ENCODE results near the gene HRG.

Gene HRG

DNA sequence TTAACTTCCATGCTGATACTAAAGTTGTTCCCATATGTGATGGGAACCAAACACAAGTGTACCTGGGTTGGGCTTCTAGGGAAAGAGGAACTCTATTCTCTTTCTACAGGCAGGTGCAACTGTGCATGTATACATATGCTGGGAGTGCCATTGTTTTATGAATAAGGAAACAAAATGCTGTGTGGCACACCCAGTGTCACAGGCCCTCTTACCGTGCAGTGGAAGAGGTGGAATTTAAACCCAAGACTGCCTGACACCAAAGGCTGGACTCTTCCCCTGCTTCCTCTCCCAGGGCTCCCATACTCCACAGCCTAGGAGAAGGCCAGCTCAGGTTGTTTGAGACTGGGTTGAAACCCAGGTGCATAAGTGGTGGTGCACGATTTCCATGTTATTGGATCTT lies 27.6 kb upstream of the HRG start:
- DNase-seq (ENCODE audit: low spot score): no peak

DNA sequence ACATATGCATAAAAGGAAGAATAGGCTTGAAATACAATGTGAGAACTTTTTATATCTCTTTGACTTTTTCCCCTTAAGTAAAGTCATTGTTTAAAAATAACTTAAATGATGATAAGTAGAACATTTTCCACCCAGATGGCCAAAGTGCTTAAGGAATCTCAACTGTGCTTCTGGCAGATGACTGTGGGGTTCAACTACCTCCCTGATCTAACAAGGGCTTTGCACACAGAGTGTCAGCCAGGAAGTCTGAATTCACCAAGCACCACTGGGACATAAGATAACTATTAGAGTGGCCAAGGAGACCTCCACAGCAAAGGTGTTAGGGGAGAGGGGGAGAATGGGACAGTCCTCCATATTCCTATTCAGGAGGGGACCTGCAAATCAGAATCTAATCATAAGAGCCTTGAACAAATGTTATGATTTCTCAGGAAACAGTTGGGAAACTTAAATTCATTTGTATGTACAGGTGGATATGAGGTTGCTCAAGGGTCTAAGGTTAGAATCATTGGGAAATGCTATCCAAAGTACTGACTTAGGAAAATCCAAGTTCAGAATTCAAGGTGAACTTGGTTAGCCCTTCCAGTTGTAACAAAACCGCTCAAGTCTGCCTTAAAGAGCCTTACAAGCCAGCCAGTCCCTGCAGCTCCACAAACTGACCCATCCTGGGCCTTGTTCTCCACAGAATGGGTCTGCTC lies 25.9 kb upstream of the HRG start, which contains the start of gene FETUB:
Gene FETUB, plus strand, starts transcription at position 622 of the 695 bp plus-strand sequence. Its CDS starts 62 bp downstream, at position 684.
- DNase-seq (ENCODE audit: low spot score): no peak

DNA sequence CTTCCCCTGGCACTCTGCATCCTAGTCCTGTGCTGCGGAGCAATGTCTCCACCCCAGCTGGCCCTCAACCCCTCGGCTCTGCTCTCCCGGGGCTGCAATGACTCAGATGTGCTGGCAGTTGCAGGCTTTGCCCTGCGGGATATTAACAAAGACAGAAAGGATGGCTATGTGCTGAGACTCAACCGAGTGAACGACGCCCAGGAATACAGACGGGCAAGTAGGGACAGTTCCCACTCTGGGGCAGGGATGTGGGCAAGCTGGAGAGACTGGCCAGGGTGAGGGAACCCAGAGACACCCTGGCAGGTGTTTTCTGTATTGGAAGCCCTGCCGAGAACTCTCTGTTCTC lies 25.4 kb upstream of the HRG start:
- no peak for DNase-seq (ENCODE audit: low spot score)

DNA sequence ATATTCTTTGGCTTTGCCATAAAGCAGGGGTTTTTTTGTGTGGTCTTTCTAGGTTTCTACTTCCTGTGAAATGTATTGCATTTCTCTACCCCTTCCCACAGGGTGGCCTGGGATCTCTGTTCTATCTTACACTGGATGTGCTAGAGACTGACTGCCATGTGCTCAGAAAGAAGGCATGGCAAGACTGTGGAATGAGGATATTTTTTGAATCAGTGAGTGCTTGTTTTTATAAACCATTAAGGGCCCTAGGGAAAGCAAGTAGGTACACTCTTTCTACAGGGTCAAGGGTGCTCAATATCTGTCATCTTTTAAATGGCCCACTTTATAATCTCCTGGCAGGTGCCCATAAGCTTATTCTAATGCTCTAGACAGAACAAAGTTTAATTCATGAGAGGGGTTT lies 24.9 kb upstream of the HRG start:
- no peak for DNase-seq (ENCODE audit: low spot score)

DNA sequence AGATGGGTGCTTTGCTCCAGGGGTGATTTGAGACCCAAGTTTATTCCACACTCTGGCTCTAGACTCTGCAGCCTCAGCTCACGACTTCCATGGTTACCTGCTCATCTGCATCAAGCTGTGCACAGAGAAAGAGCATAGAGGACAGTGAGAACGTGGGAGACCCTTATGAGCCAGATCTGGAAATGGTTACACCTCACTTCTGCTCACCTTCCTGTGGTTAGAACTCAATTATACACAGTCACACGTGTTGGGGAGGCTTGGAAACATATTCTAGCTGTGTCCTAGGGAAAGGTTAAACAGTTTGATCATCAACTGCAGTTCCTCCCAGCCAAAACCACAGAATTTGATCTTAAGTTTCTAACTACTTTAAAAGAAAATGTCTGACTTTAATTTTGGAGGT lies 23.8 kb upstream of the HRG start:
- DNase-seq (ENCODE audit: low spot score): no peak

DNA sequence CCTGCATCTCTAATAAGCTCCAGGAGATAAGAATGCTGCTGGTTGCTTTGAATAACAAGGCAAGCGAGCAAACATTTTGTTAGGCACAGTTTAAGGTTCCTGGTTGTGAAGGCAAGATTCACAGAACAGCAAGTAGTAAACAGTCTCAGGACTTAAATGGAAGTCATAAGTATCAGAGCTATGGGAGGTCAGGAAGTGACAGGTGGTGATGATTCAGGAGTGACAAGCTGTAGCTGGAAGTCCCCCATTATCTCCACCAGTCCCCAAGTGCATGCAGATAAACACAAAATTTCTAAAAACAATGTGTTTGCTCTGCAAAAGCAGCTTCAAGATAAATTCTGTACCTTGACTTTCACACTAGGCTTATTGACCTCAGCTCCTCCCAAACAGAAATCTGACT lies 22.3 kb upstream of the HRG start:
- DNase-seq (ENCODE audit: low spot score): peak; percentile 30

DNA sequence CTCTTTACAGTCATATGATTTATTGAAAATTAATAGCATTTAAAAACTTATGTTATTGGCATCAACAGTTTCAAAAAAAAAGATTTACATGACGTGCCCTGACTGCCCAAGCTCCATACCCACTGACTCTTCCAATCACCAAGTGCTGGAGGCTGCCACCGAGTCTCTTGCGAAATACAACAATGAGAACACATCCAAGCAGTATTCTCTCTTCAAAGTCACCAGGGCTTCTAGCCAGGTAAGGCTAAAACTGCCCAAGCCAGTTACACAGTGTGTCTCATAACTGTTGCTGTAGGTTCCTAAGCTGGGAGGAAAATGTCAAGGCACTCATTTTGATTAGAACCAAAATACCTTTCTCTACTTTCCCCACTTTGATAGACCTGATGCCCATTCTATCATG lies 21.1 kb upstream of the HRG start:
- DNase-seq (ENCODE audit: low spot score): no peak

DNA sequence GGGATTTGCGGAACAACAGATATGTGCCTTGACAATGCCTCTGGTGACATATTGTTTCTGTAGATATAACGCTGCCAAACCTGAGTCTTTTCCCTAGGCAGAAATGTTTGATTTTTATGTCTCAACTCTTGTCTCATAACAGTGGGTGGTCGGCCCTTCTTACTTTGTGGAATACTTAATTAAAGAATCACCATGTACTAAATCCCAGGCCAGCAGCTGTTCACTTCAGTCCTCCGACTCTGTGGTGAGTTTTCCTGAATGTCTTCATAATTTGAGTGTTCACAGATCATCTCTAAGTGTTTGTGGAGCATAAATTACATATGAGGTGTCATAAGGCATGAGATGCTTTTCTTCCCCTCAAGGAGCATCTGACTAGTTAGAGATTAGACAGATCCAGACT lies 19.7 kb upstream of the HRG start:
- no peak for DNase-seq (ENCODE audit: low spot score)

DNA sequence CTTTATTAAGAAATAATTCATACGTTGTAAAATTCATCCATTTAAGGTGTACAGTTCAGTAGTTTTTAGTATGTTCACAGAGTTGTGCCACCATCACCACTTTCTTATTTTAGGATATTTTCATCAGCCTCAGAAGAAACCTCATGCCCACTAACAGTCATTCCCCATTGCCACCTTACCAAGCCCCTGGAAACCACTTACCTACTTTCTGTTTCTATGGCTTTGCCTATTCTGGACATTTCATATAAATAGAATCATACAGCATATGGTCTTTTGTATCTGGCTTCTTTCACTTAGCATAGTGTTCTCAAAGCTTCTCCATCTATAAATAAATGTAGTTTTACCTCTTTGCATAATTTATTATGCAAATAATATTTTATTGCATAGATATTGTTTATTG lies 19.0 kb upstream of the HRG start:
- no peak for DNase-seq (ENCODE audit: low spot score)

DNA sequence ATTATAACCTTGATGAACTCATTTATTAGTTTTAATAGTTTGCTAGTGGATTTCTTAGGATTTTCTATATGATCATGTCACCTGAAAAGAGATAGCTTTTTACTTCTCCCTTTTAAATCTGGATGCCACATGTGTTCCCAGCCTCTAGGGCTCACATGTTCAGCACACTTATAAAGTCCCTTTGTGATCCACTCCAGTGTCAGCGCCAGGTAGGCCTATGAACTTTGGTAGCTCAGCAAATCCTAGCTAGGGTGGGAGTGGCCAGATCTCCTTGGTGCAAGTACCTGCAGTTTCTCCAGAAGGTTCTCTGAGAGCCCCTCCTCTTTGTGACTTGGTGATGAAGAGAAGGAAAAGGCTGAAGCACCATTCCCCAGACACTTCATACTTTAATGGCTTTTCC lies 17.0 kb upstream of the HRG start:
- DNase-seq (ENCODE audit: low spot score): no peak

DNA sequence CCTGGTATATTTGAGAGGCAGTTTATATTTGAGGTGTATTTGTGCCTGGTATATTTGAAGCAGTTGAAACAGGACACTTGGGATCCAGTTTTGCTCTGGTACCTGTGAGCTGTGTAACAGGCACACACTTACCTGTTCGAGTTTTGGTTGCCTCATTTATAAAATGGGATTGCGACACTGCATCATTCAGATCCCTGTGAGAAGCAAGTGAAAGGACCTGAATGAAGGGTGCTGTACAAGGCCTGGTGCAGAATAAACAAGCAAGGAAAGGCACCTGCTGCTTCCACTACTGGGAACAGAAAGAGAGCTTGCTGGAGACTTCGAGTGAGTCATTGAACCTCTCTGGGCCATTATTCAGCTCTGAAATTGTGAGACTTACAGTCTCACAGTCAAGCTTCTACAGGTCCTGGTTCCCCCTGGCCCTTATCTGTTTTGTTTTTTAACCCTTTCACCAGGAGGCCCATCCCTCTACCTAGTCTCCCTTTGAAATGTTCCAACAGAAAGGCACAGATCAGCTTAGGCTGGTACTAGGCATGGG lies 14.1 kb upstream of the HRG start:
- DNase-seq (ENCODE audit: low spot score): no peak

DNA sequence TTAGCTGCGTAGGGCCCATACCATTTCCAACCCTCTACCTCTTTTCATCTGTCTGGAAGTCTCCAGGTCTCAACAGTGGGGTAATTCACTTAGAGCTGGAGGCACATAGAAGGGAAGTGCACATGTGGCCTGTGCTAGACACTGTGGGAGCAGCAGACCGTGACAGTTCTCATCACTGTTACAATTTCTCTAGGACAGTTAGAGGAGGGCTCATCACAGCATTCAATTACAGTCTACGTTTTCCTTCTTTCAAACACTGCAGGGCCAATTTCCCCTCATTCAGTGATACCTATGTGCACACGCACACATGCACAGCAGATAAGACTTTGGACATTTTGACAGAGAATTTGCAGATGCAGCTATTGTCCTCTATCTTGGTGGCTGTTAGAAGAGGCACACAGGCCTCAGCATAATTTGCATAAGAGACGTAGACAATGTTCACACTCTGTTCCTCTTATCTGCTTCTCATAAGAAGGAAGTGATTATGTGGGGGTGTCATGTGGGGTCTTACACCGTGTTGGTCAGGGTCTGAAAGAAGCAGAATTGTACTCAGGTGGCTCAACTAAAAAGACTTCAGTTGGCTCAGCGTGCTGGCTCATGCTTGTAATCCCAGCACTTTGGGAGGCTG lies 12.6 kb upstream of the HRG start:
- DNase-seq (ENCODE audit: low spot score): no peak

DNA sequence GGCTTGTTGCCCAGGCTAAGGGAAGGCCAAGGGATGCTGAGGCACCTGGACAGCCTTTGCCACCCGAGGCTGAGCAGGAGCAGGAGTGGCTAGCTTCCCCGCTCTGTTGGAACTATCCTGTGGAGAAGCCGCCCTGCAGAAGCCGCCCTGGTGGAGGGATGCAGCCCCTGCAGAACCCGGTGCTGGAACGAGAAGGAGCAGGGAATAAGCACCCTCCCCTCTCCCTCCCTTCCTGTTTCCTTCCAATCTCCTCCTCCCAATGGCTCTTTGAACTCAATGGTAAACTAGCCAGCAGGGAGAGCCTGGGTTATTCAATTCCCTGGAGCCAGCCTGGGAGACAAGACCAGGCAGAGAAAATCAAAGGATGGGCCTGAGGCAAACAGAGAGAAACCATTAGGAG lies 11.8 kb upstream of the HRG start:
- DNase-seq (ENCODE audit: low spot score): no peak

DNA sequence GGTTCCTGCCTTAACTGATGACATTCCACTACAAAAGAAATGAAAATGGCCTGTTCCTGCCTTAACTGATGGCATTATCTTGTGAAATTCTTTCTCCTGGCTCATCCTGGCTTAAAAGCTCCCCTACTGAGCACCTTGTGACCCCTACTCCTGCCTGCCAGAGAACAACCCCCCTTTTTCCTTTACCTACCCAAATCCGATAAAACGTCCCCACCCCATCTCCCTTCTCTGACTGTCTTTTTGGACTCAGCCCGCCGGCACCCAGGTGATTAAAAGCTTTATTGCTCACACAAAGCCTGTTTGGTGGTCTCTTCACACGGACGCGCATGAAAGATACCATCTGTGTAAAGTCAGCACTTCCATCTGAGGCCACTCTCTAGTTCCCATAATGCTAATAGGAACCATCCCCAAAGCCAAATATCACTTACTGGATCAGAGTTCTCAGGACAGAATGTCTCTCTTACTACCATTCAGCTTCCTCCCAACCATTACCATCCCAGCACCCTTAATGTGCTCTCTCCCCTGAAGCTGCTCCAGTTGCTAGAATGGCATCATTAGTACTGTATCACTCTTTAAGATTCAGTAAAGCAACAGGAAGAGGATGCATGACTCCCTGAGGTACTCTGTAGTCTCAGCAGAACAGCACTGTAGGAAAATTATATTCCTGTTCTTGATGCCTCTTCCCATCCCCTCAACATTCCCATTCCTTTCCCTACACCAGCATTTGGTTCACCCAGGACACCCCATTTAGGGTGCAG lies 2.3 kb upstream of the HRG start:
- no peak for DNase-seq (ENCODE audit: low spot score)

DNA sequence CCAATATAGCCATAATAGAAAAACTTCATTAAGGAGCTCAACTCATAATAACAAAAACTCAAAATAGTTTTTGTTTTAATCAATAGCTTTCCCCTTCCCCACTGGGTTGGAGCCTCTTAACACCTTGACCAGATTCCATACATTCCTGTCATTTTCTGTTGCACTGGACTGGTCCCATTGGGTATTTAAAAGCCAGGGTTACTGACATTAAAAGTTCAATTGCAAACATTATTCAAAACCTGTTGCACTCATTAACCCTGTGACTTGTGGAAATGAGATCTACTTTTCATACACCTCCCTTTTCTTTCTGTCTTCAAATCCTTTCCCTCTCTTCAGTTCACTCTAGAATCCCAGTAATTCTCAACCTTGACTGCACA lies 1.7 kb upstream of the HRG start:
- no peak for DNase-seq (ENCODE audit: low spot score)

DNA sequence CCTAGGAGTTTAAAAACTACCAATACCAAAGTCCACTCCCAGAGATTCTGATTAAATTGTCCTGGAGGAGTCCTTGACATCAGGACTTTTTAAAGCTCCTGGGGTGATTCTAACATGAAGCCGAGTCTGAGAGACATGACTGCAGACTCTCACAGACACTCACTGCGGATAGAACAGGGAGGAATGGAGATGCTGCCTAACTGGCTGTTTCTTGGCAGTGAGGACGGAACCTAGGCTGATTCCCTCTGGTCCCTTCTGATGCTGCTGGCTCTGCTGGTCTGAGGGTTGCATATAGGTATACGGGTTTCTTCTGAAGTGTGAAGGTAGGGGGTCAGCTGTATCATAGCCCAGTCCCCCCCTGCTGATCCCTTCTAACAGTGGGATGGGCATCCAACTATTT lies 1.3 kb upstream of the HRG start:
- DNase-seq (ENCODE audit: low spot score): no peak

DNA sequence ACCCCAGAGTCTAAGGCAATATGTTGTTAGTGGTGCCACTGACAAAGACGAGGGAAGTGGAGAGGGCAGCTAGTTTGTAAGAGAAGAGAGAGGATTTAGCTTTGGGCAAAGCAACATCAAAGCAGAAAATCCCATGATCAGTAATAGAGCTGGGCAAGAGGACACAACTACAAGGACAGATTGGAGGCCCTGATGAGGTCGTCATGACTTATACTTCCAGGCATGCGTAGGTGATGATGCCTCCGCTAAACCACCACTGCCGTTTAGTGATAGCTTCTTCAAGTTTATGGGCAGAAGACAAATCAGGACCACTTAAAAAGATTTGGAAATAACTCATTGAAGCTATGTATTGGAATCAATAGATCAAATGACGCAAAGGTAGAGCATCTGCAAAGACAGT lies 2.6 kb downstream of the HRG start:
- DNase-seq (ENCODE audit: low spot score): no peak

DNA sequence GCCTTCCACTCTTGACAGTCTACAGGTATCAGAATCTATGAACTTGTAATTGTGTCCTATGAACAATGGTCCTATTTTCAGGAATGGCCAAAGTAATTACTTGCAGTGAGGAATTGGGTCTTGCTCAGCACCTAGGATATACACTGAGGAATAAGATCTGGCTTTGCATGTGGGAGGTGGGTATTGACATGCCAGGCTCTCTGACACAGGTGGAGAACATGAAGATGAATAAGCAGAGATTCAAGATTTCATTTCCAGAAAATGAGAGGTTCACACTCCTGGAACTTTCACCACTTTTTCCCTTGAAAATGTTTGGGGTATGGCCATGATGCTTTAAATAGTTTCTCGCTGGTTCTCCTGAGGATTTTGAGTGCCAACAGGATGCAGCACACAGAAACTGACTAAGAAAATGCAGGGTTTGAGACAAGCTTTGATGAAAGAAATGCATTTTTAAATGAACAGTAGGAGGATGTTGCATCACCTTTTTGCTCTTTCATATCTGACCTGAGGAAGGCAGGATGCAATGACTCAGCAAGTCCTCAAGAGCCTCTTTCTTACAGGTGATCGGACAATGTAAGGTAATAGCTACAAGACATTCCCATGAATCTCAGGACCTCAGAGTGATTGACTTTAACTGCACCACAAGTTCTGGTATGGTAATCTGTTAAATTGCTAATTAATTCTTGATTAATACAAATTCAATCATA lies 3.7 kb downstream of the HRG start:
- peak; percentile 57 for DNase-seq (ENCODE audit: low spot score)

DNA sequence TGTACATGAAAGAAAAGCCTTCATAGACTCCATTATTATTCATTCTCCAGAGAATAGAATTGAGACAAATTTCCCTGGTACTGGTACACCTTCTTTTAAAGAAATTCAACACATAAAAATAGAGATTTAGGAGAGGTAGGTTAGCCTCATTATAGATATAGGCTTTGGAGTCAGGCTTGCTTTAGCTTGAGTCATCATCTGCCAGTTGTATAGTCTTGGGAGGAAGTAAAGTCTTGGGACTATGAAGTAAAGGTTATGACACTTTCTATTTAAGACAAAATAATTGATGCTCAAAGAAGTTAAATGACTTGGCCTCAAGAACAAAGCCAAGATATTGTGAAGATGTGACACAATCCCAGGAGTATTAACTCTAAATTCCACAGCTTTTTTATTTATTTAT lies 4.3 kb downstream of the HRG start:
- DNase-seq (ENCODE audit: low spot score): no peak

DNA sequence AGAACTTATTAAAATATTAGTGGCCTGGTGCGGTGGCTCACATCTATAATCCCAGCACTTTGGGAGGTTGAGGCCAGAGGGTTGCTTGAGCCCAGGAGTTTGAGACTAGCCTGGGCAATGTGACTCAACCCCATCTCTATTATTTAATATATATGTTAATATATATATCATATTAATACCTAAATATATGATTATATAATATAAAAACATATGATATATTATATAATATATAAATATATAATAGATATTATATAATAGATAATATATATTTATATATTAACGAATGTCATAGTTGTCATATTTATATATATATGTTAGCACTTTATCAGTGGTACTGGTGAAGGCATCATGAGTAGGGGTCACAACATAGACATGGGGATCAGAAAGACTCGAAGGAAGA lies 5.2 kb downstream of the HRG start:
- no peak for DNase-seq (ENCODE audit: low spot score)

DNA sequence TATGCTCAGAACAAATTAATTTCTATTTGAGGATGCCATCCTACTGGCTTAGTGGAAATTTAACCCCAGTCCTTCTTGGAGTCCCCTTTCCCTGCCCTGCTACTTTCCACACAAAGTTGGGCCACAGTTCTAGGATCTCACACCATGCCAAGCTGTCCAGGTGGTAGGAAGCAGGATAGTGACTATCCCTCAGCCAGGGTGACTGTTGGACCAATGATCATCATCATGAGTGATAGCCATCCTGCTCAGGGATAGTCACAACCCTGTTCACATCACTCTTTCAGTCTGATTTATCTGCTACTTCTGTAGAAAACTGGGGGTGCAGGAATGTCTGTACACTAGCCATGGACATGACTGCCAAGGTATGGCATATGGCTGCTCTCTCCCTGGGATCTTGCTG lies 12.8 kb downstream of the HRG start:
- DNase-seq (ENCODE audit: low spot score): no peak

DNA sequence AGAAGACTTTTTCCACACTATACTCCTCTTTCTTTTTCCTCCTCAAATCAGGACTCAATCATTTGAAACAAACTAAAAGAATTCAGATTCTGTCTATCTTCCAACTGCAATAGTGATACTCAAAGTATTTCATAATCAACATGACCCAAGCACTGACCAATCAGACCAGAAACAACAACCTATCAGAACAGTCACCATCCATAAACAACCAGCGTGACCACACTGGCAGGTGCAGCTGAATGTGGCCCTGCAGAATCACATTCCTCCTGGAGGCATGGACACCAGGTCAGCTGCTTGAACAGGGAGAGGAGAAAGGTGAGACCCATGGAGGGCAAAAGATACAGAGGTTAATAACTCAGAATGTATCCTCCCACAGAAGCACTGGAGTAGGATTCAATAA lies 13.3 kb downstream of the HRG start:
- DNase-seq (ENCODE audit: low spot score): no peak

DNA sequence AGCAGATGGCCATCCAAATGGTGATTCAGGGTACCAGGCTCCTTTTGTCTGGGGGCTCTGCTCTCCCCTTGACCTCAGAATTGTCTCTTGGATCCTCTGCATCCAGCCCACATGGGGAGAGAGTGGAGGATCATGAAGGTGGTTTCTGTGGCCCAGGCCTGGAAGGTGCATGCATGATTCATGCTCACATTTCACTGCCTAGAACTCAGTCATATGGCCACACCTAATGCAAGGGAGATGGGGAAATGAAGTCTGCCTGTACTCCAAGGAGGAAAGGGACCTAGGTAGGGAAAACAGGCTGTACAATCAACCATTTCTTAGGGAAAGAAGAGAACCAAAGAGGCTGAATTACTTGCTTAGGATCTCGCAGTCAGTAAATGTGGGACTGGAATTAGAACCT lies 15.1 kb downstream of the HRG start:
- no peak for DNase-seq (ENCODE audit: low spot score)

All from activated CD4-positive, alpha-beta T cell treated with anti-CD3 and anti-CD28 coated beads, Interleukin-2, Interleukin-4, amounts not matched to agents 100 ng/mL and 50 ng/mL, durations not matched to agents 16 hours and 8 hours (primary cell).